Sigmoid colon (tissue), 7 donors: Measurements from ENCODE around the gene DDX17. TPM values are rescaled to one million over a fixed set of nuclear protein-coding genes. Genes with fewer than 3 reads are reported as not detected.

Experiments used
- DNase-seq: peaks from one replicate; pipeline ENCODE4 v3.0.0-alpha.2; 2019
- H3K27ac ChIP-seq, 4 donors: fragments of 200-600 bp; sonication (generic); one replicate each; pipeline ENCODE4 v1.5.1; 2016 to 2019; ENCODE audit warnings: mild to moderate bottlenecking in 1 of 4
- H3K27me3 ChIP-seq, 3 donors: fragments of 200-600 bp; sonication (generic); one replicate each; pipeline ENCODE4 v1.5.1; 2019; ENCODE audit warnings: mild to moderate bottlenecking in 1 of 3
- H3K36me3 ChIP-seq, 4 donors: fragments of 200-600 bp; sonication (generic); one replicate each; pipeline ENCODE4 v1.5.1; 2016 to 2019
- H3K4me1 ChIP-seq, 4 donors: fragments of 200-600 bp; sonication (generic); one replicate each; pipeline ENCODE4 v1.5.1; 2017 to 2019
- H3K4me3 ChIP-seq, 4 donors: fragments of 200-600 bp; sonication (generic); one replicate each; pipeline ENCODE4 v1.5.1; 2017 to 2019; ENCODE audit warnings: mild to moderate bottlenecking in 2 of 4, moderate library complexity in 1 of 4
- H3K9me3 ChIP-seq, 4 donors: fragments of 200-600 bp in 3 of 4; sonication (generic) in 3 of 4; one replicate each; pipeline versions ENCODE4 v1.5.1 to v1.6.1; 2013 to 2019
- CTCF ChIP-seq, 4 experiments: fragments of 450-650 bp in 3 of 4; fragments of 200-600 bp in 1 of 4; IDR thresholded peaks; one replicate each; pipeline ENCODE4 v1.5.1; 2016 to 2019; ENCODE audit warnings: antibody characterized with exemption in 4 of 4, mild to moderate bottlenecking in 3 of 4, moderate library complexity in 2 of 4
- EP300 ChIP-seq, 4 donors: sonication (generic); formaldehyde crosslinking; IDR thresholded peaks; one replicate each; pipeline ENCODE4 v1.6.1; 2017; ENCODE audit warnings: antibody characterized with exemption in 4 of 4
- POLR2A ChIP-seq, 2 donors: fragments of 450-650 bp; IDR thresholded peaks; one replicate each; pipeline ENCODE4 v1.6.1; 2016; ENCODE audit warnings: antibody characterized with exemption in 2 of 2, mild to moderate bottlenecking in 2 of 2, moderate library complexity in 2 of 2
- POLR2AphosphoS5 ChIP-seq, 4 donors: sonication (generic); formaldehyde crosslinking; IDR thresholded peaks; one replicate each; pipeline ENCODE4 v1.6.1; 2017; ENCODE audit warnings: antibody characterized with exemption in 4 of 4
- WGBS, 2 donors: extraction: QIAGEN DNeasy Blood & Tissue Kit; methylation state at CpG; one replicate each; pipeline ENCODE4 v1.1.7; 2013; 5-methylcytosine and 5-hydroxymethylcytosine counted together
- intact Hi-C: fragments of 100-400 bp; cut with DNase I; formaldehyde crosslinking; loops from one replicate; pipeline ENCODE4 v1.15.1; 2023
- polyA plus RNA-seq, 3 donors: library from polyadenylated mRNA; stranded (reverse); fragments of 200-250 nt; gene quantifications; one replicate each; pipeline ENCODE4 v1.2.3, GENCODE V29; 2013
- total RNA-seq, 4 donors: library from RNA; depleted of rRNA; stranded (reverse); fragments of >200 nt; gene quantifications; one replicate each; pipeline ENCODE4 v1.1.0, GENCODE V29; 2016
- donor health status: healthy with polysubstance abuse.
- donor health status: Bipolar disorder and iron deficiency.
- donor health status: healthy.

The DDX17 gene
- total and polyA plus RNA-seq, 7 donors: 54.7 to 630 (median 504) TPM

GRCh38 chr22:38497869-38498268, 8.2 kb downstream of the DDX17 start:
- no peak overlapping the region for H3K27ac ChIP-seq
- no peaks in the 10 kb centered on the region for H3K9me3 ChIP-seq
- DNase-seq: no peak
- no peaks in the 10 kb centered on the region for H3K27me3 ChIP-seq
- intact Hi-C loops: no loop called here
- H3K36me3 ChIP-seq: peaks cover 57 to 92% (median 72%) of the 10 kb centered on the region in 4 donors
- no peak overlapping the region for H3K4me3 ChIP-seq
- 87% methylated on average over 3 of the region's 3 CpGs for WGBS, 2 donors
- peaks cover 0 to 47% (median 31%) of the 10 kb centered on the region in 4 donors for H3K4me1 ChIP-seq
- TF ChIP-seq EP300 (IDR thresholded peaks at IDR 0.05) (no peak), POLR2AphosphoS5 (IDR thresholded peaks at IDR 0.05) (no peak), POLR2A (IDR thresholded peaks at IDR 0.05) (no peak), CTCF (IDR thresholded peaks at IDR 0.05) (no peak)

- no peaks in the 10 kb centered on the region for H3K9me3 ChIP-seq
- H3K27ac ChIP-seq: no peak overlapping the region
- WGBS, 2 donors: 93 to 96% methylated on average over 12 of the region's 12 CpGs
- H3K4me3 ChIP-seq: no peak overlapping the region
- peaks cover 0 to 41% (median 27%) of the 10 kb centered on the region in 4 donors for H3K4me1 ChIP-seq
- intact Hi-C loops: no loop called here
- peaks cover 68 to 100% (median 89%) of the 10 kb centered on the region in 4 donors for H3K36me3 ChIP-seq
- no peak for DNase-seq
- H3K27me3 ChIP-seq: no peaks in the 10 kb centered on the region
- TF ChIP-seq POLR2A (IDR thresholded peaks at IDR 0.05) (no peak), POLR2AphosphoS5 (IDR thresholded peaks at IDR 0.05) (no peak), EP300 (IDR thresholded peaks at IDR 0.05) (no peak), CTCF (IDR thresholded peaks at IDR 0.05) (no peak)
Measured at GRCh38 chr22:38494939-38495338, 11.2 kb downstream of the DDX17 start.

- Histone ChIP-seq H3K27me3 (no peaks in the 10 kb centered on the region), H3K9me3 (no peaks in the 10 kb centered on the region), H3K4me1 (peaks cover 0 to 36% (median 26%) of the 10 kb centered on the region in 4 donors), H3K27ac (no peak overlapping the region), H3K36me3 (peaks cover 69 to 100% (median 89%) of the 10 kb centered on the region in 4 donors), H3K4me3 (no peak overlapping the region)
- 52 to 76% methylated on average over 2 of the region's 2 CpGs for WGBS, 2 donors
- TF ChIP-seq CTCF (IDR thresholded peaks at IDR 0.05) (no peak), POLR2AphosphoS5 (IDR thresholded peaks at IDR 0.05) (no peak), EP300 (IDR thresholded peaks at IDR 0.05) (no peak), POLR2A (IDR thresholded peaks at IDR 0.05) (no peak)
- DNase-seq: no peak
- intact Hi-C loops: no loop called here
Measured at GRCh38 chr22:38494498-38494897, 11.6 kb downstream of the DDX17 start.

- TF ChIP-seq POLR2AphosphoS5 (IDR thresholded peaks at IDR 0.05) (no peak), EP300 (IDR thresholded peaks at IDR 0.05) (no peak), CTCF (IDR thresholded peaks at IDR 0.05) (no peak), POLR2A (IDR thresholded peaks at IDR 0.05) (no peak)
- WGBS, 2 donors: 54 to 70% methylated on average over 5 of the region's 5 CpGs
- H3K9me3 ChIP-seq: no peaks in the 10 kb centered on the region
- H3K4me3 ChIP-seq: no peak overlapping the region
- intact Hi-C loops: no loop called here
- H3K27ac ChIP-seq: peak overlapping the region; percentile 59 to 78 (median 69)
- peaks cover 0 to 23% (median 19%) of the 10 kb centered on the region in 4 donors for H3K4me1 ChIP-seq
- no peaks in the 10 kb centered on the region for H3K27me3 ChIP-seq
- no peak for DNase-seq
- peaks cover 64 to 100% (median 92%) of the 10 kb centered on the region in 4 donors for H3K36me3 ChIP-seq
Measured at GRCh38 chr22:38491707-38492348, 14.3 kb downstream of the DDX17 start.
